B cell (primary cell): ENCODE measurements around the gene E2F6. TPM values are rescaled to one million over a fixed set of nuclear protein-coding genes. Genes with fewer than 3 reads are reported as not detected.

Experiments used
- ATAC-seq: fragments of 200-7000 bp; cut with Tn5 transposase; one replicate; pipeline ENCODE4 v1.10.0; 2021; ENCODE audit warnings: low read depth, mild to moderate bottlenecking, moderate number of reproducible peaks, moderate library complexity
- CTCF ChIA-PET: fragments of 350-600 bp; sonication (Branson Sonifier 250); formaldehyde crosslinking; loops from one replicate; lab custom pipeline; 2021; ENCODE audit warnings: antibody characterized with exemption, inconsistent platforms; lab: Charles Lee
- POLR2A ChIA-PET: fragments of 350-600 bp; sonication (Branson Sonifier 250); formaldehyde crosslinking; loops from one replicate; lab custom pipeline; 2021; ENCODE audit warnings: antibody characterized with exemption; lab: Charles Lee
- DNase-seq: peaks from one replicate; pipeline ENCODE4 v3.0.0; 2013
- H2AFZ ChIP-seq: 2 replicates; pipeline ENCODE4 v1.6.1; 2012; ENCODE audit warnings: mild to moderate bottlenecking, low read depth, low read length; ENCODE audit not compliant: insufficient read depth, poor library complexity, severe bottlenecking
- H3K27ac ChIP-seq, 2 donors: 1 replicate in 1 of 2; 2 replicates in 1 of 2; pipeline ENCODE4 v1.5.1; 2012 to 2013; ENCODE audit warnings: low read length in 2 of 2, mild to moderate bottlenecking in 2 of 2, moderate library complexity in 1 of 2
- H3K27me3 ChIP-seq, 4 experiments: fragments of 200-600 bp in 1 of 4; sonication (generic) in 1 of 4; replicated peaks in 1 of 4; 1 replicate in 2 of 4; 2 replicates in 2 of 4; pipeline versions ENCODE4 v1.6.1 to v1.7.0; 2013 to 2016; ENCODE audit warnings: low read length in 3 of 4, mild to moderate bottlenecking in 2 of 4, mixed read lengths in 1 of 4, moderate library complexity in 1 of 4; ENCODE audit not compliant: insufficient read depth in 4 of 4, control insufficient read depth in 3 of 4; ENCODE audit errors: control extremely low read depth in 1 of 4
- H3K36me3 ChIP-seq, 2 experiments: replicated peaks in 1 of 2; 1 replicate in 1 of 2; 2 replicates in 1 of 2; pipeline versions ENCODE4 v1.6.1 to v1.7.1; 2013; ENCODE audit warnings: low read length in 1 of 2; ENCODE audit not compliant: insufficient read depth in 2 of 2, control insufficient read depth in 1 of 2; ENCODE audit errors: control extremely low read depth in 1 of 2, extremely low read depth in 1 of 2
- H3K4me1 ChIP-seq, 2 donors: fragments of 200-600 bp in 1 of 2; sonication (generic) in 1 of 2; 1 replicate in 1 of 2; 2 replicates in 1 of 2; pipeline versions ENCODE4 v1.5.1 to v1.6.1; 2013 to 2017; ENCODE audit warnings: low read length in 2 of 2; ENCODE audit not compliant: control insufficient read depth in 2 of 2, insufficient read depth in 2 of 2
- H3K4me2 ChIP-seq: replicated peaks from 2 replicates; pipeline ENCODE3; 2012; ENCODE audit warnings: mild to moderate bottlenecking, low read depth, low read length; ENCODE audit not compliant: poor library complexity, severe bottlenecking
- H3K4me3 ChIP-seq, 5 experiments: fragments of 200-600 bp in 1 of 5; sonication (generic) in 1 of 5; 1 replicate in 3 of 5; 2 replicates in 2 of 5; pipeline versions ENCODE4 v1.5.1 to v1.7.0; 2011 to 2016; ENCODE audit warnings: low read length in 4 of 5, mild to moderate bottlenecking in 4 of 5, low read depth in 2 of 5, control low read depth in 1 of 5, moderate library complexity in 1 of 5; ENCODE audit not compliant: insufficient read depth in 1 of 5; ENCODE audit errors: control extremely low read depth in 1 of 5, extremely low read depth in 1 of 5
- H3K79me2 ChIP-seq: fragments of 200-600 bp; sonication (generic); one replicate; pipeline ENCODE4 v1.6.0; 2016; ENCODE audit warnings: low read length; ENCODE audit not compliant: control insufficient read depth, insufficient read depth
- H3K9ac ChIP-seq: fragments of 200-600 bp; sonication (generic); 2 replicates; pipeline ENCODE4 v1.6.1; 2017; ENCODE audit warnings: mild to moderate bottlenecking, low read length, moderate library complexity
- H3K9me3 ChIP-seq, 3 donors: one replicate each; pipeline versions ENCODE4 v1.6.1 to v1.7.1; 2013; ENCODE audit warnings: low read length in 2 of 3; ENCODE audit not compliant: control insufficient read depth in 2 of 3, insufficient read depth in 1 of 3; ENCODE audit errors: control extremely low read depth in 1 of 3
- H4K20me1 ChIP-seq: 2 replicates; pipeline ENCODE4 v1.6.0; 2012; ENCODE audit warnings: mild to moderate bottlenecking, low read length; ENCODE audit not compliant: insufficient read depth, control insufficient read depth, poor library complexity, severe bottlenecking
- H3K27ac Mint-ChIP-seq: one replicate; pipeline ENCODE4 v1.8.0; 2021; ENCODE audit warnings: mixed read lengths
- H3K27me3 Mint-ChIP-seq: one replicate; pipeline ENCODE4 v1.8.0; 2021; ENCODE audit warnings: mixed read lengths
- H3K4me1 Mint-ChIP-seq: one replicate; pipeline ENCODE4 v1.8.0; 2021; ENCODE audit warnings: mixed read lengths
- H3K4me3 Mint-ChIP-seq: one replicate; pipeline ENCODE4 v1.8.0; 2021; ENCODE audit warnings: mixed read lengths
- H3K9me3 Mint-ChIP-seq: one replicate; pipeline ENCODE4 v1.8.0; 2022; ENCODE audit warnings: mixed read lengths; ENCODE audit not compliant: insufficient read depth
- CTCF ChIP-seq: fragments of 200-600 bp; IDR thresholded peaks from one replicate; pipeline ENCODE4 v1.8.0; 2022; ENCODE audit warnings: antibody characterized with exemption, mild to moderate bottlenecking
- EZH2 ChIP-seq: IDR thresholded peaks from 2 replicates; pipeline ENCODE4 v1.6.1; 2012; ENCODE audit warnings: borderline replicate concordance, low read depth, mild to moderate bottlenecking, moderate library complexity, low read length; ENCODE audit not compliant: insufficient read depth, poor library complexity, severe bottlenecking
- WGBS: methylation state at CpG from one replicate; pipeline ENCODE4 v1.1.5; 2013; ENCODE audit warnings: missing lambda C conversion rate; ENCODE audit not compliant: insufficient coverage; 5-methylcytosine and 5-hydroxymethylcytosine counted together
- intact Hi-C: fragments of 100-400 bp; cut with micrococcal nuclease; formaldehyde crosslinking; loops from one replicate; pipeline ENCODE4 v1.10.0; 2022
- polyA plus RNA-seq: library from polyadenylated mRNA; depleted of rRNA; stranded (reverse); fragments of >200 nt; gene quantifications from 2 replicates; pipeline ENCODE4 v1.2.3, GENCODE V29; 2012
- total RNA-seq, 2 donors: library from RNA; stranded (reverse); fragments of 120-200 nt in 1 of 2; gene quantifications; 1 replicate in 1 of 2; 2 replicates in 1 of 2; pipeline versions ENCODE4 v1.2.3 to v1.2.4, GENCODE V29; 2013 to 2022

E2F6 gene
- total and polyA plus RNA-seq, 2 donors (not counting 1 experiment from before 2014, with no cell fraction given), result 2.0 to 10.0 TPM

- intact Hi-C loops, result no loop called here
- Mint-ChIP-seq H3K9me3 (peaks cover 2% of the 10 kb centered on the region), H3K27me3 (no peaks in the 10 kb centered on the region), H3K27ac (no peak overlapping the region), H3K4me1 (no peaks in the 10 kb centered on the region), H3K4me3 (no peak overlapping the region)
- H3K4me2 ChIP-seq, result no peak overlapping the region
- H2AFZ ChIP-seq, result no peak overlapping the region
- H3K27ac ChIP-seq, result no peak overlapping the region
- 90% methylated on average over 5 of the region's 9 CpGs for WGBS
- H3K4me3 ChIP-seq, result no peak overlapping the region
- H3K9me3 ChIP-seq, result peaks cover 1 to 10% (median 9%) of the 10 kb centered on the region in 3 donors
- DNase-seq, result no peak
- ChIA-PET POLR2A (no interaction called here), CTCF (no interaction called here)
- no peaks in the 10 kb centered on the region for H3K36me3 ChIP-seq
- no peaks in the 10 kb centered on the region for H3K79me2 ChIP-seq
- no peaks in the 10 kb centered on the region for H3K27me3 ChIP-seq
- H3K9ac ChIP-seq, result no peak overlapping the region
- ATAC-seq, result no peak
- no peaks in the 10 kb centered on the region for H3K4me1 ChIP-seq
- H4K20me1 ChIP-seq, result no peaks in the 10 kb centered on the region
- TF ChIP-seq CTCF (no peak), EZH2 (no peak)
These were observed 45.3 kb downstream of the E2F6 start for GRCh38 chr2:11420671-11421070.

GRCh38 chr2:11420190-11420589 lies 45.8 kb downstream of the E2F6 start:
- no peak overlapping the region for H3K27ac ChIP-seq
- no peaks in the 10 kb centered on the region for H3K79me2 ChIP-seq
- no peaks in the 10 kb centered on the region for H3K27me3 Mint-ChIP-seq
- no peak overlapping the region for H2AFZ ChIP-seq
- DNase-seq (no peak), ATAC-seq (no peak)
- H4K20me1 ChIP-seq, result no peaks in the 10 kb centered on the region
- no peaks in the 10 kb centered on the region for H3K27me3 ChIP-seq
- CTCF ChIA-PET, result no interaction called here
- no peak for TF ChIP-seq CTCF
- TF ChIP-seq EZH2, result no peak
- no CpG with 5 or more reads among the region's 2 CpGs for WGBS
- POLR2A ChIA-PET, result no interaction called here
- peaks cover 2% of the 10 kb centered on the region for H3K9me3 Mint-ChIP-seq
- no peak overlapping the region for H3K27ac Mint-ChIP-seq
- no peak overlapping the region for H3K9ac ChIP-seq
- H3K4me3 Mint-ChIP-seq, result no peak overlapping the region
- no peaks in the 10 kb centered on the region for H3K36me3 ChIP-seq
- H3K4me2 ChIP-seq, result no peak overlapping the region
- no peaks in the 10 kb centered on the region for H3K4me1 Mint-ChIP-seq
- H3K4me3 ChIP-seq, result no peak overlapping the region
- H3K9me3 ChIP-seq, result peaks cover 1 to 10% (median 9%) of the 10 kb centered on the region in 3 donors
- no peaks in the 10 kb centered on the region for H3K4me1 ChIP-seq
- intact Hi-C loops, result no loop called here
